Stimulated activated CD4-positive, alpha-beta T cell treated with anti-CD3 and anti-CD28 coated beads, Interleukin-2, amount 100 ng/mL, for 4 hours (primary cell): ENCODE results near the gene ANGEL1.

ENCODE experiments used
- DNase-seq: peaks from one replicate; pipeline ENCODE4 v3.0.0-alpha.2; 2020; ENCODE audit warnings: low read depth

Gene ANGEL1

GRCh38 chr14:76765461-76765931, 47.2 kb downstream of the ANGEL1 start:
- DNase-seq: no peak

- no peak for DNase-seq
These were observed 49.3 kb downstream of the ANGEL1 start for GRCh38 chr14:76763096-76764041.

- no peak for DNase-seq
These were observed 50.1 kb downstream of the ANGEL1 start for GRCh38 chr14:76762411-76763095.

- DNase-seq: no peak
These were observed 50.7 kb downstream of the ANGEL1 start for GRCh38 chr14:76761960-76762410.

- peak; percentile 18 for DNase-seq
These were observed 51.3 kb downstream of the ANGEL1 start, which contains the start of gene VASH1 for GRCh38 chr14:76761136-76761959. Gene VASH1 (plus strand): TSS chr14:76761468. CDS start chr14:76762822, 1,354 bp downstream.

- no peak for DNase-seq
These were observed 52.1 kb downstream of the ANGEL1 start for GRCh38 chr14:76760331-76761135.

- no peak for DNase-seq
These were observed 53.1 kb downstream of the ANGEL1 start for GRCh38 chr14:76759589-76759988.

- DNase-seq: no peak
These were observed 56.3 kb downstream of the ANGEL1 start for GRCh38 chr14:76756371-76756750.

- no peak for DNase-seq
These were observed 56.9 kb downstream of the ANGEL1 start for GRCh38 chr14:76755610-76756370.

- DNase-seq: no peak
These were observed 58.1 kb downstream of the ANGEL1 start for GRCh38 chr14:76754586-76754985.

GRCh38 chr14:76753541-76754198, 59.0 kb downstream of the ANGEL1 start:
- no peak for DNase-seq

- DNase-seq: no peak
These were observed 59.9 kb downstream of the ANGEL1 start for GRCh38 chr14:76752744-76753143.

- DNase-seq: no peak
These were observed 69.7 kb downstream of the ANGEL1 start for GRCh38 chr14:76742966-76743365.

- DNase-seq: no peak
These were observed 70.5 kb downstream of the ANGEL1 start for GRCh38 chr14:76742185-76742584.

GRCh38 chr14:76741074-76741473, 71.6 kb downstream of the ANGEL1 start:
- DNase-seq: no peak
